GM18526 (cell line): ENCODE measurements around the gene PRPF18.

Source experiments
- POLR2A ChIP-seq: IDR thresholded peaks from 3 replicates; pipeline ENCODE4 v1.6.1; 2011; ENCODE audit not compliant: insufficient read length; ENCODE audit errors: extremely low read depth

The PRPF18 gene

GRCh38 chr10:13628661-13629060 is 41.9 kb downstream of the PRPF18 start:
- no peak for TF ChIP-seq POLR2A

- no peak for TF ChIP-seq POLR2A
Measured at GRCh38 chr10:13629116-13629515, 42.4 kb downstream of the PRPF18 start.

- TF ChIP-seq POLR2A = no peak
Measured at GRCh38 chr10:13630231-13630630, 43.5 kb downstream of the PRPF18 start.

GRCh38 chr10:13631594-13631993 is 44.8 kb downstream of the PRPF18 start:
- no peak for TF ChIP-seq POLR2A

GRCh38 chr10:13632440-13632839 is 45.7 kb downstream of the PRPF18 start:
- no peak for TF ChIP-seq POLR2A

- no peak for TF ChIP-seq POLR2A
Measured at GRCh38 chr10:13632884-13633440, 46.2 kb downstream of the PRPF18 start.

- TF ChIP-seq POLR2A = no peak
Measured at GRCh38 chr10:13633689-13634088, 46.9 kb downstream of the PRPF18 start.

- TF ChIP-seq POLR2A = no peak
Measured at GRCh38 chr10:13634207-13634606, 47.4 kb downstream of the PRPF18 start.

GRCh38 chr10:13636776-13637175 is 50.0 kb downstream of the PRPF18 start:
- TF ChIP-seq POLR2A = no peak

- no peak for TF ChIP-seq POLR2A
Measured at GRCh38 chr10:13637303-13637856, 50.6 kb downstream of the PRPF18 start.

- no peak for TF ChIP-seq POLR2A
Measured at GRCh38 chr10:13637894-13638293, 51.1 kb downstream of the PRPF18 start.

- TF ChIP-seq POLR2A = no peak
Measured at GRCh38 chr10:13642293-13642692, 55.5 kb downstream of the PRPF18 start.

- no peak for TF ChIP-seq POLR2A
Measured at GRCh38 chr10:13643016-13643415, 56.3 kb downstream of the PRPF18 start.

- no peak for TF ChIP-seq POLR2A
Measured at GRCh38 chr10:13644866-13645265, 58.1 kb downstream of the PRPF18 start.

- TF ChIP-seq POLR2A = no peak
Measured at GRCh38 chr10:13648425-13648824, 61.7 kb downstream of the PRPF18 start.

- no peak for TF ChIP-seq POLR2A
Measured at GRCh38 chr10:13649844-13650520, 63.2 kb downstream of the PRPF18 start.

- no peak for TF ChIP-seq POLR2A
Measured at GRCh38 chr10:13650961-13651360, 64.2 kb downstream of the PRPF18 start.

GRCh38 chr10:13651969-13652720 is 65.4 kb downstream of the PRPF18 start:
- TF ChIP-seq POLR2A = no peak
